GM06990 (cell line): ENCODE measurements around the gene NUDCD3.

ENCODE experiments used
- DNase-seq: peaks from one replicate; pipeline ENCODE4 v3.0.0-alpha.2; 2011; ENCODE audit not compliant: insufficient read length; ENCODE audit errors: extremely low read depth
- H3K27me3 ChIP-seq: replicated peaks from 2 replicates; pipeline ENCODE4 v1.6.0; 2011; ENCODE audit warnings: low read length; ENCODE audit not compliant: control insufficient read depth, insufficient read depth
- H3K36me3 ChIP-seq: 2 replicates; pipeline ENCODE4 v1.5.1; 2011; ENCODE audit warnings: low read length; ENCODE audit not compliant: control insufficient read depth, insufficient read depth
- H3K4me3 ChIP-seq: replicated peaks from 2 replicates; pipeline ENCODE4 v1.5.1; 2011; ENCODE audit warnings: low read depth, mild to moderate bottlenecking, control low read depth, low read length
- CTCF ChIP-seq: IDR thresholded peaks from 2 replicates; pipeline ENCODE4 v1.5.1; 2011; ENCODE audit warnings: low read length, control low read depth, mild to moderate bottlenecking, inconsistent platforms; ENCODE audit not compliant: insufficient read depth, poor library complexity, severe bottlenecking

NUDCD3 gene

GRCh38 chr7:44520574-44520973 is 30.1 kb upstream of the NUDCD3 start:
- DNase-seq: no peak
- Histone ChIP-seq H3K4me3 (no peak overlapping the region), H3K36me3 (no peaks in the 10 kb centered on the region), H3K27me3 (no peaks in the 10 kb centered on the region; the same call in 1 of the 2 replicates)
- no peak for TF ChIP-seq CTCF

- no peak for DNase-seq
- TF ChIP-seq CTCF: no peak
- H3K4me3 ChIP-seq: no peak overlapping the region
- no peaks in the 10 kb centered on the region; the same call in 1 of the 2 replicates for H3K27me3 ChIP-seq
- no peaks in the 10 kb centered on the region for H3K36me3 ChIP-seq
These were observed 29.1 kb upstream of the NUDCD3 start for GRCh38 chr7:44519546-44519945.

GRCh38 chr7:44518761-44519160 is 28.3 kb upstream of the NUDCD3 start:
- Histone ChIP-seq H3K4me3 (no peak overlapping the region), H3K27me3 (no peaks in the 10 kb centered on the region; the same call in 1 of the 2 replicates), H3K36me3 (no peaks in the 10 kb centered on the region)
- no peak for TF ChIP-seq CTCF
- DNase-seq: no peak

GRCh38 chr7:44517175-44517574 is 26.7 kb upstream of the NUDCD3 start:
- no peaks in the 10 kb centered on the region for H3K36me3 ChIP-seq

GRCh38 chr7:44515590-44516268 is 25.3 kb upstream of the NUDCD3 start:
- H3K27me3 ChIP-seq: no peaks in the 10 kb centered on the region
- no peaks in the 10 kb centered on the region for H3K36me3 ChIP-seq
- no peak for TF ChIP-seq CTCF
- DNase-seq: no peak
- no peak overlapping the region for H3K4me3 ChIP-seq

More at GRCh38 chr7:44517175-44517574, 26.7 kb upstream of the NUDCD3 start:
- DNase-seq: no peak
- no peak overlapping the region for H3K4me3 ChIP-seq
- TF ChIP-seq CTCF: no peak
- no peaks in the 10 kb centered on the region; the same call in 1 of the 2 replicates for H3K27me3 ChIP-seq
